Right lobe of liver (tissue), 6 donors: ENCODE measurements around the gene STIL. TPM values are rescaled to one million over a fixed set of nuclear protein-coding genes. Genes with fewer than 3 reads are reported as not detected.

Experiments
- ATAC-seq, 4 donors: fragments of 200-7000 bp; cut with Tn5 transposase; one replicate each; pipeline ENCODE4 v1.9.1; 2020; ENCODE audit warnings: mild to moderate bottlenecking in 4 of 4, moderate library complexity in 4 of 4
- DNase-seq, 3 donors: peaks; one replicate each; pipeline ENCODE4 v3.0.0-alpha.2; 2020
- H3K27ac ChIP-seq, 3 donors: fragments of 200-600 bp; one replicate each; pipeline ENCODE4 v1.8.0; 2022
- H3K27me3 ChIP-seq, 2 donors: fragments of 200-600 bp; one replicate each; pipeline ENCODE4 v1.8.0; 2022
- H3K36me3 ChIP-seq, 4 donors: fragments of 200-600 bp; sonication (generic) in 1 of 4; one replicate each; pipeline versions ENCODE4 v1.5.1 to v1.8.0; 2017 to 2022; ENCODE audit warnings: control low read depth in 1 of 4
- H3K4me1 ChIP-seq, 4 donors: fragments of 200-600 bp; sonication (generic) in 1 of 4; one replicate each; pipeline versions ENCODE4 v1.5.1 to v1.8.0; 2017 to 2022; ENCODE audit warnings: control low read depth in 1 of 4
- H3K4me3 ChIP-seq, 3 donors: fragments of 200-600 bp; one replicate each; pipeline ENCODE4 v1.8.0; 2022
- H3K9me3 ChIP-seq, 4 donors: fragments of 200-600 bp; sonication (generic) in 1 of 4; one replicate each; pipeline versions ENCODE4 v1.5.1 to v1.8.0; 2017 to 2022; ENCODE audit warnings: control low read depth in 1 of 4
- CTCF ChIP-seq, 4 donors: fragments of 200-600 bp in 3 of 4; fragments of 450-650 bp in 1 of 4; IDR thresholded peaks; one replicate each; pipeline versions ENCODE4 v1.5.1 to v1.8.0; 2016 to 2022; ENCODE audit warnings: antibody characterized with exemption in 4 of 4, mild to moderate bottlenecking in 2 of 4
- POLR2A ChIP-seq: fragments of 450-650 bp; IDR thresholded peaks from one replicate; pipeline ENCODE4 v1.6.1; 2017; ENCODE audit warnings: antibody characterized with exemption, mild to moderate bottlenecking
- WGBS: methylation state at CpG from one replicate; pipeline ENCODE4 v1.1.6; 2018; ENCODE audit warnings: low coverage, low lambda C conversion rate; ENCODE audit not compliant: insufficient coverage; ENCODE audit errors: missing lambda C conversion rate; 5-methylcytosine and 5-hydroxymethylcytosine counted together
- intact Hi-C, 2 donors: fragments of 100-400 bp; cut with DNase I; formaldehyde crosslinking; loops; one replicate each; pipeline versions ENCODE4 v1.11.2 to v1.14.1; 2022
- total RNA-seq, 6 experiments: library from RNA; depleted of rRNA in 2 of 6; stranded (reverse); fragments of >200 nt in 2 of 6; fragmentation: NEBNext Ultra II Directional in 3 of 6; extraction: Animal tissue kit (Norgen Biotek cat#: 25700) in 3 of 6; gene quantifications; one replicate each; pipeline versions ENCODE4 v1.1.0 to v1.2.4, GENCODE V29; 2016 to 2023
- donor health status: DM: no; HTN: yes; CAD: no.
- donor health status: DM: no; HTN: no; CAD: no.
- donor health status: DM: no; HTN: no; CAD: no.
- donor health status: DM: no; HTN: yes; CAD: no.
- donor health status: DM: no; HTN: yes; CAD: no.

The STIL gene
- total RNA-seq, 6 experiments from 2014 or later, result 0.61 to 2.5 (median 0.87) TPM

GRCh38 chr1:47223174-47223920, 90.6 kb downstream of the STIL start:
- H3K27me3 ChIP-seq, result peaks cover 0 to 12% of the 10 kb centered on the region in 2 donors
- H3K4me3 ChIP-seq, result no peak overlapping the region
- 43% methylated on average over 4 of the region's 10 CpGs for WGBS
- H3K36me3 ChIP-seq, result no peaks in the 10 kb centered on the region
- H3K4me1 ChIP-seq, result peaks cover 0 to 7% (median 2%) of the 10 kb centered on the region in 4 donors
- intact Hi-C loops, result no loop called here
- H3K9me3 ChIP-seq, result no peaks in the 10 kb centered on the region
- DNase-seq (no peak), ATAC-seq (no peak)
- no peak for TF ChIP-seq CTCF (IDR thresholded peaks at IDR 0.05)
- TF ChIP-seq POLR2A, result no peak
- no peak overlapping the region for H3K27ac ChIP-seq

GRCh38 chr1:47222476-47222875, 91.5 kb downstream of the STIL start:
- no peak for ATAC-seq
- Histone ChIP-seq H3K9me3 (no peaks in the 10 kb centered on the region), H3K27ac (no peak overlapping the region), H3K36me3 (no peaks in the 10 kb centered on the region), H3K27me3 (peaks cover 0 to 9% of the 10 kb centered on the region in 2 donors), H3K4me1 (peaks cover 0 to 7% (median 2%) of the 10 kb centered on the region in 4 donors), H3K4me3 (no peak overlapping the region)
- intact Hi-C loops, result no loop called here
- 78% methylated on average over 3 of the region's 3 CpGs for WGBS
- no peak for TF ChIP-seq POLR2A
- no peak for TF ChIP-seq CTCF (IDR thresholded peaks at IDR 0.05)
- no peak for DNase-seq

GRCh38 chr1:47219590-47220220, 94.2 kb downstream of the STIL start:
- no peaks in the 10 kb centered on the region for H3K36me3 ChIP-seq
- H3K27ac ChIP-seq, result no peak overlapping the region
- no peaks in the 10 kb centered on the region for H3K9me3 ChIP-seq
- intact Hi-C loops, result no loop called here
- H3K27me3 ChIP-seq, result peaks cover 0 to 2% of the 10 kb centered on the region in 2 donors
- TF ChIP-seq POLR2A, result no peak
- TF ChIP-seq CTCF (IDR thresholded peaks at IDR 0.05), result no peak
- peaks cover 0 to under 1% (median 0%) of the 10 kb centered on the region in 4 donors for H3K4me1 ChIP-seq
- DNase-seq (no peak), ATAC-seq (peak in 1 of 4 donors; percentile 6)
- WGBS, result 100% methylated on average over 4 of the region's 29 CpGs
- H3K4me3 ChIP-seq, result no peak overlapping the region

- no peak for TF ChIP-seq CTCF (IDR thresholded peaks at IDR 0.05)
- no peak for TF ChIP-seq POLR2A
- no peak overlapping the region for H3K27ac ChIP-seq
- no peaks in the 10 kb centered on the region for H3K9me3 ChIP-seq
- DNase-seq (no peak), ATAC-seq (no peak)
- 100% methylated on average over 1 of the region's 4 CpGs for WGBS
- no peaks in the 10 kb centered on the region for H3K36me3 ChIP-seq
- no peaks in the 10 kb centered on the region for H3K27me3 ChIP-seq
- no peaks in the 10 kb centered on the region for H3K4me1 ChIP-seq
- no peak overlapping the region for H3K4me3 ChIP-seq
- intact Hi-C loops, result no loop called here
Measured at GRCh38 chr1:47219001-47219400, 94.9 kb downstream of the STIL start.
